DOHH2 (cell line): ENCODE data around the gene LSS.

Source experiments
- CTCF ChIP-seq: fragments of 200-600 bp; sonication (generic); IDR thresholded peaks from one replicate; pipeline ENCODE4 v1.5.1; 2014; ENCODE audit warnings: antibody characterized with exemption, mild to moderate bottlenecking, low read depth, low read length; ENCODE audit not compliant: poor library complexity, severe bottlenecking
- EZH2phosphoT487 ChIP-seq: fragments of 200-600 bp; sonication (generic); IDR thresholded peaks from 2 replicates; pipeline ENCODE4 v1.6.1; 2017; ENCODE audit warnings: borderline replicate concordance, mild to moderate bottlenecking, antibody characterized with exemption, low read length, moderate library complexity, mixed read lengths

GRCh38 chr21:46213620-46214286 lies 14.8 kb downstream of the LSS start:
- TF ChIP-seq CTCF (no peak), EZH2phosphoT487 (no peak)
